Stimulated activated CD4-positive, alpha-beta T cell treated with anti-CD3 and anti-CD28 coated beads, Interleukin-15, amount 100 ng/mL, for 48 hours (primary cell): ENCODE measurements around the gene TEAD1.
A peak's percentile ranks its signal among the peaks of the same experiment; 100 is the strongest.

ENCODE experiments used
- DNase-seq, 2 donors: peaks; one replicate each; pipeline ENCODE4 v3.0.0-alpha.2; 2020; ENCODE audit warnings: low read depth in 2 of 2

TEAD1 gene

DNA sequence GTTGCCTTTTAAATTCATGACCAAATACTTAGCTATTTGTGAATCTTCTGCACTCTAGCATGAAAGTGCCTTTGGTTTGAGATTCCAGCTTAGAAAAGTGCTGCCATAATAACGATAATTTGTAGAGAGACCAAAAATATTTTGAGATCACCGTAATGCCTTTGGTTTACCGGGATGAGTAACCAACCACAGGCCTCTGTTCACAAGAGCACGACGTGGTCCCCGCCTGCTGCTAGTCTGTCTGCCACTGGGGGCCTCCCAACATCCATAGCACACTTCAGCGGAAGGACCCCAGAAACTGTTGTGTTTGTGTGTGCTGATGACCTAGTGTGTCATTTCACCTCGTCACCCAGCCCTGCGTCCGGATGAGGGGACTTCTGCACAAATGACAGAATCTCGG is 267.9 kb downstream of the TEAD1 start:
- DNase-seq = no peak

DNA sequence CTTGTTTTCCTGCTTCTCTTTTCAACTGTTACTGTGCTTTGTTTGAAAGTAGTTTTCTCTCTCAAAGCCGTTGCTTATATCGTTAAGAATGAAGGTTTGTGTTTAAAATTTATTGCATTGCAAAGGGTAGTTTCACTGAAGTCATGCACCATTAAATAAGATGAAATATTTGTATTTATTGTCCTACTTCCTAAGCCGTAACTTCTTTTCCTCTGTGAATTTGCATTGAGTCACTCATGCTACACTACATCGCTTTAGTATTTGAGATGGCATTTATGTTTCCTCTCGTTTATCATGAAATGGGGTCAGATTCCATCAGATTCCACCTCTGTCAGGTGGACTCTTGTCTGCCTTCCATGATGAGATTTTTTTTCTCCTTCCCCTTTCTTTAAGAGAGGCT is 269.1 kb downstream of the TEAD1 start:
- DNase-seq = no peak

DNA sequence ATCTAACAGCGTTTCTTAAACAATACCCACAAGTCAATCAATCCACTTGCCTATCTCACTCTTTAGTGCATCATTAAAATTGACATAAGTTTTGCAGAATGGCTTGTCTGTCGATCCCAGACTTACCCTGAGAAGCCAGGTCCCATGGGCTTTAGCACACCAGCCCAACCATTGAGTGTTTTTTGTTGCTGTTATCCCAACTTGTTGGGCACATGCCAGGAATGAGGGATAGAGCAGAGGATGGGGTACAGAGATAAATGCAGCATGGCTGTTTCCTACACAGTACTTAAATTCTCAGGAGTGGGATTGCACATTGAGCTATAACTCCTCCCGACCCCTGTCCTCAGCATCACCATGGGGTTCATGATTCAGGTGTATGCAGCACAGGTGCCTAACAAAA is 270.7 kb downstream of the TEAD1 start:
- DNase-seq = no peak

DNA sequence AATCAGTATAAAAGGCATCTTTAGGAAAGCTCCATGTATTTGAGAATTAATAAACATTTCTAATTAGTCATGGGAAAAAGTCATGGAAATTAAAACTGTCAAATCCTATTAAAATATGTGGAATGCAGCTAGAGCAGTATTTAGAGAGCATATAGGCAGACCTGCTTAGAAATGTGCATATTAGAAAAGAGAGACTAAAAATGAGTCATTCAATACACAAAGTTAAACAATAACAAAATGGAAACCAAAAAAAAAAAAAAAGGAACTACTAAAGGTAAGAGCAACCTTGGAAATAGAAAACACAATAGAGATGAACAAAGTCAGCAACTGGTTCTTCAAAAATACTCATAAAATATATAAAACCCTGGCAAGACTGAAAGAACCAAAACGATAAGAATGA is 275.2 kb downstream of the TEAD1 start:
- DNase-seq = no peak

DNA sequence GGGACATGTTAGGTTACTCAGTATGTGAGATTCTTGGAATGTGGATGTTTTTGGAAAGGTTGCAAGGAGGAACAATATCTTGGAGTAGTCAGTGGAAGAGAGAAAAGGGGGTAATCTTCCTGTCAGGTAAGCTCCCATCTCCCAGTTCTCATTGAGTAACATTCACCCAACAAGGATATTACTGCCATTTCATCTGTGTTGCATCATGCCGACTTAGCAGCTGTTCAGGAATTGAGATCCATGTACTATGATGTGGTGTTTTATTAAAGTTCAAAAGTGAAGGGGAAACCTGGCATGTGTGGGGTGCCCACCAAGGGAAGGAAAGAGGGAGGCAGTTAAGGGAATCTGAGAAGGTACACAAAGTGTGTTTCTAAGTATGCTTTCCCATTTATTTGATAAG is 276.4 kb downstream of the TEAD1 start:
- no peak for DNase-seq

DNA sequence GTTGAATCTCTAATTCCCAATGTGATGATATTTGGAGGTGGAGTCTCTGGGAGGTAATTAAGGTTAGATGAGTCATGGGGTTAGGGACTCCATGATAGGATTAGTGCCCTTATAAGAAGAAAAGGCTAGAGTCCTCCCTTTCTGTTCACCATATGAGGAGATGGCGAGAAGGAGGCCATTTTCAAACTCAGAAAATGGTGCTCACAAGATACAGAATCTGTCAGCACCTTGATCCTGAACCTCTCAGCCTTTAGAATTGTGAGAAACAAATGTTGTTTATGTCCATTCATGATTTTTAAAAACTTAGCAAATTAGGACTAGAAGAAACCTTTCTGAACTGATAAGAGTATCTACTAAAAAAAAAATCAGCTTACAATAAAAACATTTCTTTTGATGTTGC is 277.2 kb downstream of the TEAD1 start:
- DNase-seq = no peak

DNA sequence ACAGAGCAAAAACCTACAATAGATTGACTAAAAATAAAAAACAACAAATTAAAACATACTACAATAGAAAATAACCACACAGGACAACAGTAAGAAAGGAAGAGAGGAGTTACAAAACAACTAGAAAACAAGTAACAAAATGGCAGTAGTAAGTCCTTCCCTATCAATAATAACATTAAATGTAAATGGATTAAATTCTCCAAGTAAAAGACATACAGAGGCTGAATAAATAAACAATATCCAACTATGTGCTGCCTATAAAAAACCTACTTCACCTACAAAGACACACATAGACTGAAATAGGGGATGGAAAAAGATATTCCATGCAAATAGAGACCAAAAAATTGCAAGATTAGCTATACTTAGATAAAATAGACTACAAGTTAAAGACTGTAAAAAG is 277.9 kb downstream of the TEAD1 start:
- DNase-seq = no peak

DNA sequence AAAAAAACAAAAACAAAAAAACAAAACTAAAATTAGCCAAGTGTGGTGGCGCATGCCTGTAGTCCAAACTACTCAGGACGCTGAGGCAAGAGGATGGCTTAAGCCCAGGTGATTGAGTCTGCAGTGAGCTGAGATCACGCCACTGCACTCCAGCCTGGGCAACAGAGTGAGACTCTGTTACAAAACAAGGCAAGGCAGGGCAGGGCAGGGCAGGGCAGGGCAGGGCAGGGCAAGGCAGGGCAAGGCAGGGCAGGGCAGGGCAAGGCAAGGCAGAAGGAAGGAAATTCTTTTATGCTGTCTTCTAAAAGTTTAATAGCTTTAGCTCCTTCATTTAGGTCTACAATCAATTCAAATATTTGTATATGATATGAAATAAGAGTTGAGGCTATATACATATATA is 284.8 kb downstream of the TEAD1 start:
- no peak for DNase-seq

DNA sequence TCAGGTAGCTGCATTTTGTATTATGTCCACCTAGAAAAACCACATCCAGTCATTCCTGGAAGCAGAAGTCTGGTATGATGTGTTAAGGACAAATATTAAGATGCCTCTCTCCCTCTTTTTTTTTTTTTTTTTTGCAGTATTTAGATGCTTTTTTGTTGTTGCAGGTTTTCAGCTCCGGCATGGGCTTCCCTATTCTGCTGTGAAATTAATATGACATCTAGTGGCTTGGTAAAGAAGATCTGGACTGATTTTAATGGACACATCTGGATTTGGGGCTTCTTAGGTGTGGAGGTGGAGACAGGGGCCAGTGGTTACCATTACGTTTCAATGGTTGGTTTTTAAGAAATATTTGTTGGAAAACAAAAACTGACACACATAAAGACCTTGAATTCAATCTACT is 287.4 kb downstream of the TEAD1 start:
- DNase-seq = no peak

DNA sequence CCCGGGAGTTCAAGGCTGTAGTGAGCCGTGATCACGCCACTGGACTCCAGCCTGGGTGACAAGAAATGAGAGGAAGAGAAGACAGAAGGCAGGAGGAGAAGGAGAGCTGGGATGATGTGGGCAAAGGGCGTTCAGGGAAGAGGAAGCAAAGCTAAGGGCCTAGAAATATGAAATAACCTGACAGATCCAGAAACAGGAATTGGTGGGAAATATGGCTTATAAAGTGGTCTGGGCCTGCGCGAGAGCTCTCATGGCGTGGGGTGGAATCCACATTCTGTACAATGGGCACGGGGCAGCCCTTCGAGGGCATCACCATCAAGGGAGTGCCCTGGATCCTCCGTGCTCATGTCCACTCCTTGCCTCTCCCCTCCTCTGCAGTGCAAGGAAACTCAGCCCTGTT is 288.1 kb downstream of the TEAD1 start:
- DNase-seq = no peak

DNA sequence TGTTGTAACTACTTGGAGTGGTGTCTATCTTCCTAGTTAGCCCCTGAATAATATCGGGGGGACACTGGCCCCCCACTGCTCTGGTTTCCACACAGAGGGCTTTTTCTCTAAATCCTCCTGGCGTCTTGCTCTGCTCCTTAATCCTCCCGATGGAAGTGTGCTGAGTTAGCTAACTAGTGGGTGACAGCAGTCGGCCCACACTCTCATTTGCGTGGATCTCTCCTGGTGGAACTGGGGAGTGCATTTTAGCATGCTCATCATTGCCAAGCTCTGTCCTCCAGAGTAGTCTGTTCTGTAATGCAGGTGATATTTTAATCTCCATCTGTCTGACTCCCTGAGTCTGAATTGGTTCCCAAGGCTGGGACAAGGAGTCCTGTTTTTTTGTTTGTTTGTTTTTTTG is 288.8 kb downstream of the TEAD1 start:
- DNase-seq = no peak

DNA sequence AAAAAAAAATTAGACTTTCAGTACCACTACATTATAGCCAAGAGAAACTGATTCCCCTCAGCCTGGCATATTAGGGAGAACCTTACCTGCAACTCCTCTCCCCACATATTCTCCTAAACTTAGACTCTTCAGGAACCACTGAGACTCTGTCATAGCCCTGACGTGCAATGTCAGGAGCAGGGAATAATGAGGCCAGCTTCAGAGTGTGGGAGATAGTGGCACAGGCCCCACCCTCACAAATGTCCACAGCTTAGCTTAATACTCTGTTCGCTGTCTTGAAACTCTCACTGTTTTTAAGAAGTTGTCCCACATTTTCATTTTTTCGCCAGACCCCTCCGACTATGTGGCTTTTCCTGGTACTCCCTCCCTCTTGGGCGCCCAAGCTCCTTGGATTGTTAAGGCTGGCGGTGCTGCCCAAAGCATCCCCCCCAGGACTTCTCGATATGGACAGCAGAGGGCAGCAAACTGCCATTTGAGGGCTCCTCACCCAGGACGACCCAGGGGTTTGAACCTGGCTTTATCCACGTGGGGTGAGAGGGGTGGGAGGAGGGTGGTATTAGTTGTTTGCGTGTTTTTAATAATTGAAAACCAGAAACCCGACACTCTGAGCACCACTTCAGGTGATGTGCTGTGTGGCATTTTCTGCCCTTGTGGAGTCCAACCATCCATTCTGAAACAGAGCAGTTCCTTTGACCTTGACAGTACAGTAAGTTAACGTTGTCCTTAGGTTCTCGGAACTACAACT is 289.7 kb downstream of the TEAD1 start:
- peak; percentile 38 to 46 for DNase-seq

DNA sequence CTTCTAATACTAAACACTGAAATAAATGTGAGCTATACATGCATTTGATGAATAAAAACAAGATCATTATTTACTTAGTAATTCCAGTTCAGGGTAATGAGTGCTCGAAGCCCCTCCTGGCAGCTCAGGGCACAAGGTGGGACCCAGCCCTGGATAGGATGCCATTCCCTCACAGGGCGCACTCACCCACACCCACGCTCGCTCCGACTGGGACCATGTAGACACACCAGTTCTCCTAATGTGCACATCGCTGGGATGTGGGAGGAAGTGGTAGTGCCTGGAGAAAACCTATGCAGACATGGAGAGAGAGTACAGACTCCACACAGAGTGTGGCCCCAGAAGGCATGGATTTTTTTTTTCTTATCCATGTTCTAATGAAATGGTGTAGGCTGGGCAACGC is 290.4 kb downstream of the TEAD1 start:
- no peak for DNase-seq

DNA sequence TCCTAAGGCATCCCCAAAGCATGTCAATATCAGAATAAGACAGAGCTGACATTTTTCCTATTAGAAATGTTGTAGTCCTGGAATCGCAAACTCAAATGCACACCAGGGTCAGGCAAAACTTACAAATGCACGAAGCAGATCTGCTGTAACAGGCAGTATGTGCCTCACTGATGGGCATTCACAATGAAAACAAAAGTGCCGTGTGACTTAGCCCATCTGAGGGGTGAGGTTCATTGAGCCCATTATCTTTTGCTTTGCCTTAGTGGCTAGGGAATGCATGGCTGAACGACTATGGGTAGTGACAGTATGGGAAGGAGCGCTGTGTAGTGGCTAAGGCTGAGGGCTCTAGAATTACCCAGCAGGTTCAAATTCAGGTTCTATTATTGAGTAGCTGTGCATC is 291.8 kb downstream of the TEAD1 start:
- DNase-seq = no peak

DNA sequence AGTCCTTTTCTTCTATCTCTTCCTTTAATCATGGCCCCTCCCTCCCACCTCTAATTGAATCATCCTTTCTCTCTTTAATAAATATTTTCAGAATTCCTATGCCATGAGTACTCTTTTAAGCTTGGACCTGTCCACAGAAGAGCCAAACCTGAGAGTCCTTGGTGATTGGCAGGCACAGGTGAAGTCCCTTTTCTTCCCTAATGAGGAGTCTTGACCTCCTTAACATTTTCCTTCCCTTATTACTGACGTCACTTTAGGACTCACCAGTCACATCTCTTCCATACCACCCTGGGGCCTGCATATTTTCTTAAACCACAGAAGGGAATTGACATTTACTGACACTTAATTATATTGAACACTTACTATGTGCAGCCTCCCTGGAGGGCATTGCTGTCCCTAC is 293.9 kb downstream of the TEAD1 start:
- no peak for DNase-seq

DNA sequence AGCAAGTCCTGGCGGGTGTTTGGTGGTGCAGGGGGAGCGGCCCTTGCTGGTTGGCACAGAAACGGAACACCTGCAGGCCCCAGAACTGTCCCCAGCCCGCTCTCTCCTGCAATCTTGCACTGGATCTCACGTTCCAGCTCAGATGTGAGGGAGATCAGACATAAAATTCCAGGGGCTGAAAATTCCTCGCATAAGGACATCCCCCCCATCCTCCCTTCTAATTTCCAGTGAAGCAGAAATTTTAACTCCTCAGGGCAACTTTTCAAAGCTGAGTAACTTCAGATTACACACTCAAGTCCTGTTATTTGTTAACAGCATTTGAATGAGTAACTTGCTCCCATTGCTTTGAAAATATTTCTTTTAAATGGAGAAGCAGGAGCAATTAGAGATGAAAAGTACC is 294.6 kb downstream of the TEAD1 start:
- DNase-seq = no peak

DNA sequence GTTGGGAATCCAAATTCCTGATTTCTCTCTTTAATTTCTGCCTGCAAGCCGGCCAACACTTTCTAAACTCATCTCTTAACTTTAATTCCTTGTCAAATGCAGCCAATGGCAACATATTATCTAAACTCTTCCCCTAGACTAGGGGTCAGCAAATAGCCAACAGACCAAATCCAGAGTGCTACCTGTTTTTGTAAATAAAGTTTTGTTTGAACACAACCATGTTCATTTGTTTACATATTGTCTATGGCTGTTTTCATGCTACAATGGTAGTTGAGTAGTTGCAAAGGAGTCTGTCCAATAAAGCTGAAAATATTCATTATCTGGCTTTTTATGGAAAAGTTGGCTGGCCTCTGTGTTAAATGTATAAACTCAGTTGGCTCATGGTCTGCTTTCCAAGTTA is 297.7 kb downstream of the TEAD1 start:
- no peak for DNase-seq

DNA sequence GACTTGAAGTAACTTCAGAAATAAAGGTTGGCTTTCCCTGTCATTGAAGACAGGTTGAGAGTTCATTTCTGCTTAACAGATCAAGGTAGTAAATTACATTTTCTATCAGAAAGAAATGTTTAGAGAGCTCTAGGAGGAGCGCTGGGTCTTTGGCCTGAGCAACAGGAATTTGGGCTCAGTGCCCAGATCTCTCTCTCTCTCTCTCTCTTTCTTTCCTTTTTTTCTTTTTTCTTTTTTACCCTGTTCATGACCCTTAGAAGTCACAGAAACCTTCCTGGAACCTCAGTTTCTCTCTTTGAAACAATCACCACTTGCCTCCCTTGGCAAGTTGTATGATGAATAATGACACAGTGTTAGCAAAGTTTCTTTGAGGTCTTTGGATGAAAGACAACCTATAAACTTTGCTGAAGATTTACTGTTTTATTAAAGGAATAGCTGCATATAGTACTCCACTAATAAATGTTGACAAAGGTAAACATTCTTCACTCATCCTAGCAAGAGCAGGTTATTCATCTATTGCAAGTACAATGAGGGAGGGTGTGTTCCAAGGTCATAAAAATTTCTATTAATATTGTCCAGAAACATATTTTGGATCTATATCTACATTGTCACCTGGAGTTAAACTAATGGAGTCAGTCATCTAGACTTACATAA is 299.4 kb downstream of the TEAD1 start:
- DNase-seq = no peak

DNA sequence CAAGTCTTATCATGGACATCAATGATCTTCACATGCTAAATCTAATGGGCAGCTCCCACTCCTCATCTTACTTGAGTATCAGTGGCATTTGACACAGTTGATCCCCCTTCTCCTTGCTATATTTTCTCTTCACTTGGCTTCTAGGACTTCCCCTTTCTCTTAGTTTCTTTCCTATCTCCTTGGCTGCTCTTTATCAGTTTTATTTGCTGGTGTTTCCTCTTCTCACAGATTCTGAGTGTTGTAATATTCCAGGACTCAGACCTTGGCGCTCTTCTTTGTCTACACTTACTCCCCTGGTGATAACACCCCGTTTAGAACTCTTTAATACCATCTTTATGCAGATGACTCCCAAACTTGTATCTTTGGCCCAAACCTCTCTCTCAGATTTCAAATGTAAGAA is 301.0 kb downstream of the TEAD1 start:
- DNase-seq = no peak

DNA sequence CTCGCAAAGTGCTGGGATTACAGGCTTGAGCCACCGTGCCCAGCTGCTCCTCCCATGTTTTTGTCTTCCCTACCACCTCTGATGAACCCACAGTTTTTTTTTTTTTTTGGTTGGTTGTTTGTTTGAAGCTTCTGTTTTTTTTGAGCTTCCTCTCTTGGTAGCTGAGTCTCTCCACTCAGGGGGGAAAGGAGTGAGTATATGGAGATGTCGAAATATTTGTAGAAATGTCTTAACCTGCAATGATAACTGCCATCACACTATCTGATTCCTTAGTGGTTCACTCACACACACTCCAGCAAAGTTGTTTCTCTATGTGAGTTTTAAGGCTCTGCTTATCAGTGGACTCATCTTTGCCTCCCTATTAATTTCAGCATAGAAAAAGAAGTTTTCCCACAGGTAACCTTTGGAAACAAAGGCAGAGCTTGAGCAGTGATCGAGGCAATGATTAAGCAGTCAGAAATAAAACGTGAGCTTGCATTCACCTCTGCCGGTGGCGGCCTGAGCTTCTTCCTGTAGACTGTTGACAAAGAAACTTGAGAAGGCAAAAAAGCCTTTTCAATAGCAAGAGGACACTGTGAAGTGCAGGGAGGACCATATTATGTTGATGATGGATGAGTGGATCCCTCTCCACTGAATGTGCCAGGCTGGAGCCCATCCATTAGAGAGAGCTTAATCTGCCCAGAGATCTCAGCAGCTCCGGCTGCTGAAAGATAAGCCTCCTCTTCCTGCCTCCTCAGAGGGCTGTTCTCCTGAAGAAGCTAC is 305.9 kb downstream of the TEAD1 start:
- DNase-seq = no peak

DNA sequence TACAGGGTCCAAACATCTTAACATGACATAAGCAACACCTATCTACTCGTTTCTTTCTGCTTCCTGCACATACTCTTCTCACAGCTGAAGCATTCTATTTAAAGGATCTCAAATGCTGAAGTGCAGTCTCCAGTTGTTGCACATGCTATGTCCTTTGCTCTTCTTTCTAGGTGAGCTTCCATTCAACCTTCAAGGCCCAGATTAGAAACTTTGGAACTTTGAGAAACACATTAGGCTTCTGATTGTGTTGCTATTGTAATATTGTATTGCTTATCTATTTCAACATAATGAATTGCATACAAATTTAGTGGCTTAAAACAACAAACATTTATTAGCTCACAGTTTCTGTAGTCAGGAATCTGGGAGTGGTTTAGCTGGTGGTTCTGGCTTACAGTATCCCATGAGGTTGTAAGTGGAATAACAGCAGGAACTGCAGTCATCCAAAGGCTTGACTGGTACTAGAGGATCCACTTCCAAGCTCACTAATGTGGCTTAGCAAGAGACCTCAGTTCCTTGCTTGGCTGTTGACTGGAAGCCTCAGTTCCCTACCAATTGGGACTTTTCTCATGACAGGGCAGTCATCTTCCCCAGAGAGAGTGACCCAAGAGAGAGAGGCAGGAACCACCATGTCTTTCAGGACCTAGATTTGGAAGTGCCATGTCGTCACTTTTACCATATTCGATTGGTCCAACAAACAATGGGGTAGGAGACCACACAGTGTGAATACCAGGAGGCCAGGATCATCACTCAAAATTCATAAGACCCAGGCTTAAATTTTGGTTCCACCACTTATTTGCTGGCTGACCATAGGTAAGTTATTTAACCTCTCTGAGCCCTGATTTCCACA is 307.7 kb downstream of the TEAD1 start:
- DNase-seq = no peak

DNA sequence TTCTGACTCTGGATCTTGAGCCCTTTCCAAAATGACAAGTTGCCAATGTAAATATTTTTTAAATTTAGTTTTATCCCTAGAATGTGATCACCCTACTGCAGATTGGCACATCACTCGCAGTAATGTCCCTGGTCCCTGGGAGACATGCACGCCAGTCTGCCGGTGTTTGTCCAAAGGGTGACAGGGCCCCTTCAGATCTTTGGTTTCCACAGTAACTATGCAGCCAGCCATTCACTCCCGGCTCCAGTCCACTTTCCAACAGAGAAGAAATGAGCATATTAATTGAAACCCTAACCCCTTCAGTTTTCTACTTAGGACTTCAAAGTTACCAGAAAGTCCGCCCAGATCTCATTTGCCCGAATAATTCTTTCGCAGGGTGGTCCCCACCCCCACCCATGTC is 309.1 kb downstream of the TEAD1 start:
- no peak for DNase-seq
